GDM1 (cell line): ENCODE results near the gene SLC44A4.
"Not testable (repeated sequence)": the region's sequence is repeated elsewhere in the genome, so short reads cannot be mapped to it uniquely, and the experiment has no call there.

ENCODE experiments used
- DNase-seq: peaks from one replicate; lab custom pipeline; 2025; lab: John Stamatoyannopoulos, UW

The SLC44A4 gene

DNA sequence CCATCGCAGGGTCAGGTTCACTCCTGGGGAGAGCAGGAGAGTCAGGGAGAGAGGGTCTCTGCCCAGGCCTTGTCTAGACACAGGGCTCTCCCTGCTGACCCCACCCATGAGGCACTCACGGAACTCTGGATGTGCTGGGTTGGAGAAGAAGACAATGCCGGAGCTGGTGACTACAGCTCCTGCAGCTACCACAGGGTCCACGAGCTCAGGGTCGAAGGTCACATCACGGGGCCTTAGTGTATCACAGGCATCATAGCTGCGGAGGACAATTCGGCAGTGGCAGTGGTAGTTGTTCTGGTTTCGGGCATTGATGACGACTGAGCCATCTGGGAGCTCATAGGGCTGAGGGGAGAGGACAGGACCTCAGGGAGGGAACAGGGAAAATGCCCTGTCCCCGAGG lies 18.9 kb downstream of the SLC44A4 start:
- DNase-seq = no peak

GRCh38 chr6:31858707-31859106 lies 20.1 kb downstream of the SLC44A4 start:
- no peak for DNase-seq

GRCh38 chr6:31857774-31858173 lies 21.0 kb downstream of the SLC44A4 start:
- not testable (repeated sequence) for DNase-seq

DNA sequence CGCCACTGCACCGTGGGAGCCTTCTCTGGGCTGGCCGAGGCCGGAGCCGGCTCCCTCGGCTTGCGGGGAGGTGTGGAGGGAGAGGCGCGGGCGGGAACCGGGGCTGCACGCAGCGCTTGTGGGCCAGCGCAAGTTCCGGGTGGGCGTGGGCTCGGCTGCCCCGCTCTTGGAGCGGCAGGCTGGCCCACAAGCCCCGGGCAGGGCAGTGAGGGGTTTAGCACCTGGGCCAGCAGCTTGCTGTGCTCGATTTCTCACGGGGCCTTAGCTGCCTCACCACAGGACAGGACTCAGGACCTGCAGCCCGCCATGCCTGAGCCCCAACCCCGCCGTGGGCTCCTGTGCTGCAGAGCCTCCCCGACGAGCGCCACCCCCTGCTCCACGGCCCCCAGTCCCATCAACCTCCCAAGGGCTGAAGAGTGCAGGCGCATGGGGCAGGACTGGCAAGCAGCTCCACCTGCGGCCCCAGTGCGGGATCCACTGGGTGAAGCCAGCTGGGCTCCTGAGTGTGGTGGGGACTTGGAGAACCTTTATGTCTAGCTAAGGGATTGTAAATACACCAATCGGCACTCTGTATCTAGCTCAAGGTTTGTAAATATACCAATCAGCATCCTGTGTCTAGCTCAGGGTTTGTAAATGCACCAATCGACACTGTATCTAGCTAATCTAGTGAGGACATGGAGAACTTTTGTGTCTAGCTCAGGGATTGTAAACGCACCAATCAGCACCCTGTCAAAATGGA lies 26.6 kb downstream of the SLC44A4 start:
- not testable (repeated sequence) for DNase-seq

DNA sequence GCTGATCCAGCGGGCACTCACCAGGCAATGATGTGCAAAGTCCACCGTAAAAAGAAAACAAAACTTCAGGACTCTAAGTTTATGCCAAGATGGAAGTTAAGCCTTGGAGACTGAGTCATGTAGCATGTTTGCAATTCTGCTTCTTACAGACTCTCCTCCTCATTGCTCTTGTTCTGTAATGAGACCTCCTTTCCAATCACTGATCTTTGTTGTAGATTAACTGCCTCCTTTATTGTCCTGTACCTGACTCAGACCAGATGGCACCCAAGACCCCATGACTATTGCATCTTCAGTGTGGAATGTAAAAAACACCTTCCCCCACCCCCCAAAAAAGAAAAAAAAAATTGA lies 27.3 kb downstream of the SLC44A4 start:
- no peak for DNase-seq

DNA sequence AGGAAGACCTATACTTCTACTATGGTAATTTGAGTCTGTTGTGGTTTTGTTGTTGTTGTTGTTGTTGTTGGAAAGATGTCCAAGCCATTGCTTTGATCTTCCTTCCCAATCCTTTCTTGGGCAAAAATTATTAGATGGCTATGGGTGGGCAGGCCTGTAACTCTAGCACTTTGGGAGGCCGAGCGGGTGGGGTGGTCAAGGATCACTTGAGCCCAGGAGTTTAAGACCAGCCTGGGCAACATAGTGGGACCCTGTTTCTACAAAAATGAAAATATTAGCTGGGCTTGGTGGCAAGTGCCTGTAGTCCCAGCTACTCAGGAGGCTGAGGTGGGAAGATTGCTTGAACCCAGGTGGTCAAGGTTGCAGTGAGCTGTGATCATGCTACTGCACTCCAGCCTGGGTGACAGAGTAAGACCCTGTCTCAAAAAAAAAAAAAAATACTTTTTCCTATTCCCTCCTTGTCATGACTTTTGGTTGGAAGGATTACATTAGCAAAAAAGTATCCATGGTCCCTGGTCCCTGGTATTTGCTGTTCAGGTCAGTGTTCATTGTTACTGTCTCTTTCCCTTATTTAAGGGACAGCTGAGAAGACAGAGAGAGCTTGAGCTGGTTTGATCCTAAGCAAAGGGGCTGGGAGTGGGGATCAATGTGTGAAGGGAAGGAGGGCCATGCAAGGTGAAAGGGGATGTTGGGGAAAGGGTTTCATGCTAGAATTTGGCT lies 27.9 kb downstream of the SLC44A4 start:
- DNase-seq = no peak

DNA sequence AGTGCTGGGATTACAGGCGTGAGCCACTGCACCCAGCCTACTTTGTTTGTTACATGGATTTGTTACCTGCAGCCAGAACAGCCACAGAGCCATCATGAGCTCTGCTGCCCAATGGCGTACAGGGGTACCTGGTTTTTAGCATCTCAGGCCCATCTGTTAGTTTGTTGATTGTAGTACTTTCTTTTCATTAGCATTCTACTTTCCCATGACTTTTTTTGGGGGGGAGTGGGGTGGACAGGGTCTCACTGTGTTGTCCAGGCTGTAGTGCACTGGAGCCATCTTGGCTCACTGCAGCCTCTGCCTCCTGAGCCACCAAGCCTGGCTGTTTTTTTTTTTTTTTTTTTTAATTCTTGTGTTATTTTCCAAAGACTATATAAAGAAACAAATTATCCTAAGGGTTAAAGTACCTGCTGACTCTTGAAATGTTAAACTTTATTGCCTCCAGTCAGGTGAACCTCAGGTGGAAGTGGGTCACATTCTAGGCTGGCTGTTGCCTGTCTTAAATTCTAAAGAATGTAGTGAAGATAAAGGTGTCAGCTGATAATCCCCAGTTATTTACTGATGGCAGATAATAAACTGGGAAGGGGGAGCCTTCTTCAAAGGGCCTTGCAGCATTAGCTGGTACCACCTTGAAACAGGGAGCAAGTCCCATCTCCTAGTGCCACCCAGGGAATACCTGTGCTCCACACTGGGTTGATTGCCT lies 31.4 kb downstream of the SLC44A4 start:
- no peak for DNase-seq

GRCh38 chr6:31844507-31844906 lies 34.3 kb downstream of the SLC44A4 start:
- DNase-seq = no peak

DNA sequence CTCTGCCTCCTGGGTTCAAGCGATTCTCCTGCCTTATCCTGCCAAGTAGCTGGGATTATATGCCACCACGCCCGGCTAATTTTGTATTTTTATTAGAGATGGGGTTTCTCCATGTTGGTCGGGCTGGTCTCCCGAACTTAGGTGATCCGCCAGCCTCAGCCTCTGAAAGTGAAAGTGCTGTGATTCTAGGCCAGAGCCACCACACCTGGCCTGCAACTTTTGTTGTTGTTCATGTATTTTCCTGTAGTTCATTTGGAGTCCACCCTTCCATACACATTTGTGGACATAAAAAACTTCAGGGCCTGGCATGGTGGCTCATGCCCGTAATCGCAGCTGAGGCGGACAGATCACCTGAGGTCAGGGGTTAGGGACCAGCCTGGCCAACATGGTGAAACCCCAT lies 36.7 kb downstream of the SLC44A4 start:
- DNase-seq = no peak

DNA sequence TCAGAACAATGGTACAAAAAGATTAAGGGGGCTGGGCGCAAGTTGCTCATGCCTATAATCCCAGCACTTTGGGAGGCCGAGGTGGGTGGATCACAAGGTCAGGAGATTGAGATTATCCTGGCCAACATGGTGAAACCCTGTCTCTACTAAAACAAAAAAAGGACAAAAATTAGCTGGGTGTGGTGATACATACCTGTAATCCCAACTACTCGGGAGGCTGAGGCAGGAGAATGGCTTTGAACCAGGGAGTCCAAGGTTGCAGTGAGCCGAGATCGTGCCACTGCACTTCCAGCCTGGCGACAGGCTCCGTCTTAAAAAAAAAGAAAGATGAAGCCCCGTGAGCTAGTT lies 39.0 kb downstream of the SLC44A4 start:
- not testable (repeated sequence) for DNase-seq

- DNase-seq = no peak
Measured at GRCh38 chr6:31838968-31839367, 39.8 kb downstream of the SLC44A4 start.

- DNase-seq = not testable (repeated sequence)
Measured at GRCh38 chr6:31838114-31838553, 40.7 kb downstream of the SLC44A4 start.

DNA sequence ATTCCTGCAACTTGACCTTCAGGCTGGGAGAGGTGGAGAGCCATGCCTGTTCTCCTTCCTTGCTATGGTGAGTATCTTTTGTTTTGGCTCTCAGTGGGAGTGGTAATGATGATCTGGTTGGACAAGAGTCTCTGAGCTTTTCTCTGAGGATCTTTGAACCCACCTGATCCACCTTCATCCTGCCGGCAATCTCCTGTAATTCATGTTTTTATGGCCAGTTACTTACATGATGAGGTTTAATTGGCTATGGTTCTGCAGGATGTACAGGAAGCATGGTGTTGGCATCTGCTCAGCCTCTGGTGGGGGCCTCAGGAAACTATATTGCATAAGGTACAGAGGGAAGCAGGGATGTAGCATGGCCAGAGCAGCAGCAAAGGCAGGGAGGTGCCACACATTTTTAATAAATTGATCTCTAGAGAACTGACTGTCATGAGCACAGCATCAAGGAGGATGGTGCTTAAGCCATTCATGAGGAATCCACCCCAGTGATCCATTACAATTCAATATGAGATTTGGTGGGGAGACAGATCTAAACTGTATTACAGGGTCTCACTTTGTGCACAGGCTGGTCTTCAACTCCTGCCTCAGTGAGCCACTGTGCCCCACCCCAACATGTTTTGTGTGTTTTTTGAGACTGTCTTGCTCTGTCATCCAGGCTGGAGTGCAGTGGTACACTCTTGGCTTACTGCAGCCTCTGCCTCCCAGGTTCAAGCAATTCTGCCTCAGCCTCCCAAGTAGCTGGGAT lies 41.3 kb downstream of the SLC44A4 start:
- DNase-seq = no peak

DNA sequence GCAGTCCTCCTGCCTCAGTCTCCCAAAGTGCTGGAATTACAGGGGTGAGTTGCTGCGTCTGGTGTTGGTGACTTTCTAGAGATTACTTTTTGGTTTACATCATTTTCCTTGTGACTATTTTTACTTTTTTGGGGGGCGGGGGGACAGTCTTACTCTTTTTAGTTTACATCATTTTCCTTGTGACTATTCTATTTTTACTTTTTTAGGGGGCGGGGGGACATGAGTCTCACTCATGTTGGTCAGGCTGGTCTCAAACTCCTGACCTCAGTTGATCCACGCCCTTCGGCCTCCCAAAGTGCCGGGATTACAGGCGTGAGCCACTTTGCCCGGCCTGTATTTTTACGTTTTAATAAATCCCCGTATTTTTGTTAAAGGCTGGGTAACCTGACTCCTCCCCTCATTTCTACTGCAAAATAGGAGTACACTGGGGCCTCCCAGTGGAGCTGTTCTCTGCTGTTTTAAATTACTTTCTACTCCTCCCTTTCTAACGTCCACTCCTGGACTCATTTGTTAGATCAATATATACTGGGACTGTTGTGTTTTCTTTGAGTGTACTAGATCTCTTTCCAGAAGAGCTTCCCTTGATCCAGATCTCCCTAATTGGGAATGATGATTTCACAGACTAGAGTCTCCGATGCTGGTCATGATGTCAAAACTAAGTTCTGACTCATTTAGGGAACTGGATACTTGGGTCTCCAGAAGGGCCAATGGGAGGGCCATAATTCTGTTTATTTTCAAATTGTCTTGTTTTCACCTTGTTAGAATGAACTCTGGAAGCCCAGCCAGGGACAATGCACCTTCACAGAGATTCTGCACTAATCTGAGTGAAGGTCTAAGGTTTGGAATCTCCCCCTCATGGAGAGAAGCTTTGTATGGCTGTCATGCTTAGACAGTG lies 42.1 kb downstream of the SLC44A4 start:
- DNase-seq = no peak

GRCh38 chr6:31836047-31836473 lies 42.7 kb downstream of the SLC44A4 start:
- no peak for DNase-seq

GRCh38 chr6:31834367-31835250 lies 44.2 kb downstream of the SLC44A4 start:
- DNase-seq = peak; percentile 67

DNA sequence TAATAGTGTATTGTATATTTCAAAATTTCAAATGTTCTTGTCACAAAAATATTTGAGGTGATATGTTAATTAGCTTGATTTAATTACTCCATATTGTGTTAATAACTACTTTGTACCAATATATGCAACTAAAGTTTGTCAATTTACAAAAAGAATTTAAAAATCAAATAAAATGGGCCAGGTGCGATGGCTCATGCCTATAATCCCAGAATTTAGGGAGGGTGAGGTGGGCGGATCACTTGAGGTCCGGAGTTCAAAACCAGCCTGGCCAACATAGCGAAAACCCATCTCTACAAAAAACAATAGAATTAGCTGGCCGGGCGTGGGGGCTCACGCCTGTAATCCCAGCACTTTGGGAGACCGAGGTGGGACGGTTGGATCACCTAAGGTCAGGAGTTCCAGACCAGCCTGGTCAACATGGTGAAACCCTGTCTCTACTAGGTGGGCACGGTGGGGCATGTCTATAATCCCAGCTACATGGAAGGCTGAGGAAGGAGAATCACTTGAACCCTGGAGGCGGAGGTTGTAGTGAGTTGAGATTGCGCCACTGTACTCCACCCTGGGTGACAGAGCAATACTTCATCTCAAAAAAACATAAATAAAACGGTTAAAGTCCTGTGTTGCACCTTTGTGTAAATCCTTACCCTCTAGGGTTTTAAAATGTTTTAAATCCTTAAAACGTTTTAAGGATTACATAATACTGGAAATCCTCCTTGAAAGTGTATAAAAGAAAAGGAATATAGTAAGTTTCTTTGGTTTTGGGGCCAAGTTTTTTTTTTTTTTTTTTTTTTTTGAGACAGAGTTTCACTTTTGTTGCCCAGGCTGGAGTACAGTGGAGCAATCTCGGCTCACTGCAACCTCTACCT lies 47.2 kb downstream of the SLC44A4 start:
- DNase-seq = no peak

DNA sequence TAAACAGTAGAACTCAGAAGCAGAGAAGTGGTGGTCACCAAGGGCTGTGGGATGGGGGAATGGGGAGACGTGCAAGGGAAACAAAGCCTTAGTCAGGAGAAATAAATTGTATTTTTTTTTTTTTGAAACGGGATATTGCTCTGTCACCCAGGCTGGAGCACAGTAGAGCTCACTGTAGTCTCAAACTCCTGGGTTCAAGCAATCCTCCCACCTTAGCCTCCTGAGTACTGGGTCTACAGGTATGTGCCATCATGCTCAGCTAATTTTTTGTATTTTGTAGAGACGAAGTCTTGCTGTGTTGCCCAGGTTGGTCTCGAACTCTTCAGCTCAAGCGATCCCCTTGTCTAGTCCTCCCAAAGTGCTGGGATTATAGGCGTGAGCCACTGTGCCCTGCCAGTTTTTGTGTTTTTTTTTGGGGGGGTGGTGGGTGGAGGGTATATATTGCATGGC lies 47.9 kb downstream of the SLC44A4 start:
- DNase-seq = no peak

DNA sequence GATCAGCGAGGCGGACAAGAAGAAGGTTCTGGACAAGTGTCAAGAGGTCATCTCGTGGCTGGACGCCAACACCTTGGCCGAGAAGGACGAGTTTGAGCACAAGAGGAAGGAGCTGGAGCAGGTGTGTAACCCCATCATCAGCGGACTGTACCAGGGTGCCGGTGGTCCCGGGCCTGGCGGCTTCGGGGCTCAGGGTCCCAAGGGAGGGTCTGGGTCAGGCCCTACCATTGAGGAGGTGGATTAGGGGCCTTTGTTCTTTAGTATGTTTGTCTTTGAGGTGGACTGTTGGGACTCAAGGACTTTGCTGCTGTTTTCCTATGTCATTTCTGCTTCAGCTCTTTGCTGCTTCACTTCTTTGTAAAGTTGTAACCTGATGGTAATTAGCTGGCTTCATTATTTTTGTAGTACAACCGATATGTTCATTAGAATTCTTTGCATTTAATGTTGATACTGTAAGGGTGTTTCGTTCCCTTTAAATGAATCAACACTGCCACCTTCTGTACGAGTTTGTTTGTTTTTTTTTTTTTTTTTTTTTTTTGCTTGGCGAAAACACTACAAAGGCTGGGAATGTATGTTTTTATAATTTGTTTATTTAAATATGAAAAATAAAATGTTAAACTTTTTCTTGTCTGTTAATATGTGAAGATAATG lies 49.0 kb downstream of the SLC44A4 start:
- peak; percentile 25 for DNase-seq
